ENCODE results near the gene BICC1.
"Not testable (repeated sequence)": the region's sequence is repeated elsewhere in the genome, so short reads cannot be mapped to it uniquely, and the experiment has no call there.

The BICC1 gene

DNA sequence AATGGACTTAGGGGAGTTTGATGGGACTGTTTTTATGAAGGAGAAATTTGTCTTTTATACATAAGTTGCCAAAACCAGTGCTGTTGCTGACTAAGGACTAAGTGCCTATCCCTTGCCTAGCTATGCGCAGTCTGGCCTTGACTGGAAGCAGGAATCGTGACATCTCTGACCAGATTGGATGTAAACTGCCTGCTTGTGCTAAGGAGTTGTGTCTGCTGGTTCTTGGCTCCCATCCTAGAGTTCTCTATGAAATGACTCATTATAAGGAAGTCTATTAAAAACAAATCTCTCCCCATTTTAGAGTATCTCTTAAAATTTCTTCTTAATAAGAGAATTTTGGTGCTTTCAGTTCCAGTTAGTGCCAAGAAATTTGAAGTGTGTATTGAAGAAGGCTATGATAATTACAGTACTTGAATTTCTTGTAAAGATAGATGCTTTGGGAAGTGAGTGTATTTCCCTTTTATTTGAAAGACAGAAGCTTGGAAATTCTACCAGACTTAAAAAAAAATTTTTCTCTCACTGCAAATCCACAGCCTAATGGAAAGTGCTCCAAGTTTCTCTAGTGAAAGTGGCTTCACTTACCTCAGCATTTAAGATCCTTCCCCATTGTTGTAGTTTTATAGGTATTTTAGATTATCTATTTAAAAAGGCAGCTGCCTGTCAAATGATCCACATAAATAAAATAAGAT, 77.6 kb downstream of the BICC1 start:
- no peak for DNase-seq (ENCODE audit: low read depth in 2 of 3, low spot score in 2 of 3)

DNA sequence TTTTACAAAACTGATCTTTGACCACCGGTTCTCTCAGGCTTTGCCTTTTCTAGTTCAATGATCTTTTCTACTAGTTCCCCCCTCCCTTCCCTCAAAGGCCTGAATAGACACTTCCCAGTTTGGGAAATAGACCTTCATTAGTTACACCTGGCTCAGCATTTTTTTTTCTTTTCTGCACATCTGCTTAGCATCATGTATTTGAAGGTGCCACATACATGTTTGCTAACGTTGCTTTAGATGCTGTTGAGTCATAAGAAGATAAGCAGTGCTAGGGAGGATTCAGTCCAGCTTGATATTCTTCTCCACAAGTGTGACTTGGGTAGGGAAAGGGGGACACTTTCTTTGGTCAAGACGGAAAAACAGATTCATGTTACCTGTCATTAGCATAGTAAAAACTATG, 78.3 kb downstream of the BICC1 start:
- DNase-seq (ENCODE audit: low read depth in 2 of 3, low spot score in 2 of 3) = no peak

DNA sequence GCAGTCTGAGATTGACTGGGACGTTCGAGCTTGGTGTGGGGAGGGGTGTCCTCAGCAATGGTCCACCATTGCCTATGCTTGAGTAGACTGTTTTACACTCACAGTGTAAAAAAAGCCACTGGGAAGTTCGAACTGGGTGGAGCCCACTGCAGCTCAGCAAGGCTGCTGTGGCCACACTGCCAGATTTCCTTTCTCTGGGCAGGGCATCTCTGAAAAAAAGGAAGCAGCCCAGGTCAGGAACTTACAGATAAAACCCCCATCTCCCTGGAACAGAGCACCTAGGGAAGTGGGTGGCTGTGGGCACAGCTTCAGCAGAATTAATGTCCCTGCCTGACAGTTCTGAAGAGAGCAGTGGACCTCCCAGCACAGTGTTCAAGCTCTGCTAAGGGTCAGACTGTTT, 80.3 kb downstream of the BICC1 start:
- DNase-seq (ENCODE audit: low read depth in 2 of 3, low spot score in 2 of 3) = no peak

DNA sequence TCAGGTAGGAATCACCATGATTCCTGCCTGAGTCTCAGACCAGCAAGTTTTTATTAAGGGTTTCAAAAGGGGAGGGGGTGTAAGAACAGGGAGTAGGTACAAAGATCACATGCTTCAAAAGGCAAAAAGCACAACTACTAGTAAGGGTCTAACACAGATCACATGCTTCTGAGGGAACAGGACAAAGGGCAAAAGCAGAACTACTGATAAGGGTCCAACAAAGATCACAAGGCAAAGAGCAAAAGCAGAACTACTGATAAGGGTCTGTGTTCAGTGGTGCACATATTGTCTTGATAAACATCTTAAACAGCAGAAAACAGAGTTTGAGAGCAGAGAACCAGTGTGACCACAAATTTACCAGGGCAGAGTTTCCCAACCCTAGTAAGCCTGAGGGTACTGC, 84.5 kb downstream of the BICC1 start:
- DNase-seq (ENCODE audit: low read depth in 2 of 3, low spot score in 2 of 3) = not testable (repeated sequence)

DNA sequence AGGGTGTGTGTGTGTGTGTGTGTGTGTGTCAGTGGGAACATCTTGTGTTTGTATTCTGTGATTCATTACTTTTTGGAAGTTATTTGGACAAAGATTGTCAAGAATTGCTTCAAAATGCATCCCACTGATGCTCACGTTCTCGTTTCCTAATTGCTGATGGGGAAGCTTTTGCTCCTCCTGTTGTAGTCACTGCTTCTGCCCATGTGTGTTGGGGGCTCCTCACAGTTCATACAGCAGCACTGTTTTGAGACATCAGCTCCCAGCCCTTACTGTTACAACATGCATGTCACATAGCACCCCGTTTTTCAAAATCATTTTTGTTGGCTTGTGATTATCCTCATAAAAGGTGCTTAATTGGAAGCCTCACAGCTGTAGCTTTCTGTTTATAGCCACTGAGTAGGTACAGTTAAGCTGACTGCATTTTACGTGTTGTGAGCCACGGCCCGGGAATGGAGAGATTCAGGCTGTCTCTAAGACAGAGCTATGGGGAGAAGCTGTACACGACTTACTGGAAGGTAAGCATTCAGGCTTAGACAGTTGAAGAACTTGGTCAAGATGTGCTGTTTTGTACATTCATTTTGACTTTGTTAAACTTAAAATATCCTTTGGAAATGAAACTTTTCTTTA, 87.4 kb downstream of the BICC1 start:
- no peak for DNase-seq (ENCODE audit: low read depth in 2 of 3, low spot score in 2 of 3)

DNA sequence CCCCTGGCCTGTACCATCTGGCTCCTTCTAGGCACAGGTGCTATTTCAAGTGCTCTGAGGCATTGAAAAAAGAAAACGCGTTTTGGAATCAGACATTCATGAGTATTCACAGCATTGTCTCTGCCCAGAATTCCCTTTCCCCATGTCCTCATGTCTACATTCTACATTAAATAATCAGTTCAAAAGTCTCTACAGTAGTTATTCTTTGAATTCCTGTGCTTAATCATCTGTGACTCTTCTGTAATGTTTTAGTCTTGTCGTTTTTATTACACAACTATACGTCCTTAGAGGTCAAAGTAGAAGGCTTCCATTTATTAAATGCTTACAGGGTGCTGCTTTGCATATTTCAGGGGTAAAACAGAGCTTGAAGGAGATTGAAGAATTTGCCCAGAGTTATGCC, 95.7 kb downstream of the BICC1 start:
- no peak for DNase-seq (ENCODE audit: low read depth in 2 of 3, low spot score in 2 of 3)

DNA sequence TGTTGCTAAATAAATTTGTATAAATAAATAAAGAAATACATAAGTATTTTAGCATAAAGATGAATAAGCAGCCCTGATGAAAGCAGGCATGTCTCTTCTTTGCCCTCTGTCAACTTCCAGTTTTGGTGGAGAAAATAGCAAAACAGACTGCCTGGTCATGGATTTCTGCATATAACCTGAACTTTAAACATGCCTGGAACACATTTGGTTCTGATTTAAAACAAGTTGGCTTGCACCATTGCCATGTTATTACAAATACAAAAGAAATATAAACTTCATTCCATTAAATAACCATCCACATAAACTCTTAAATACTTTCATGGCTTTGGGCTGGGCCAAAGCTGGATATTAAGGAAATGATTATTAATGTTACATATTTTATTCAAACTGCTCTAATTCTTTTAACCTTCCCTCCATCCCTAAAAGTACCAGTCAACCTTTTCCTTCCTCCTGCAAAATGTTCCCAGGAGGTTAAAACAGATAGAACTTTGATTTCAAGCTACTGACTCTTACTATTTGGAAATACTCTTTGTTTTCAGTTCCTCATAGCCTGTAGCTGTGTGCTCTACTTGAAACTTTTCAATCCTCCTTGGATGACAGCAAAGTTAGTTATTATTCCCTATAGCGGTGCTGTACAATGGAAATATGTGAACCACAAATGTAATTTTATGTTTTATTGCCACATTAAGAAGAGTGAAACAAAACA, 96.3 kb downstream of the BICC1 start:
- DNase-seq (ENCODE audit: low read depth in 2 of 3, low spot score in 2 of 3) = no peak

DNA sequence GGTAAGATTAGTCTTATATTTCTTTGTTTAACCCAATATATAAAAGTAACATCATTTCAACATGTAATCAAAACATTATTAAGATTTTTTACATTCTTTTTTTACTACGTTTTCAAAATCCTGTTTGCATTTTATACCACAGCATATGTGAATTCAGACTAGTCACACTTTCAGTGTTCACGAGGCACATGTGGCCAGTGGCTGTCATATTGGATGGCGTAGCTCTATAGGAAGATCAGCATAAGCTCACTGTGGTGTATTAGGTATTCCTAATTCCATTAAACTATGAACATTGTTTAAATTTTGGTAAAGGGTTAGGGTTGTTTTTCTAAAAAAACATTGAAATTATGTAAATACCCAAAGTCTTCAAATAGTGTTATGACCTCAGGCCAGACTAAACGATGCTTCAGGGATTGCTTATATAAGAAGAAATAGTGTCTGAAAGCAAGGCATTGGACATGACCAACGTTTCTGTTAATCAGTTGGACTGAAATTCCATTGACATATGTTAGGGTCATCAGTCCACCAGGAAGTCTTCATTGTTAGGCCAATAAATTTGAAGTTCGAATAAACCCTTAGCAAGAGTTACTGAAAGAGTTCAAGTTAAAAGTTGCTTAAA, 97.0 kb downstream of the BICC1 start:
- no peak for DNase-seq (ENCODE audit: low read depth in 2 of 3, low spot score in 2 of 3)

DNA sequence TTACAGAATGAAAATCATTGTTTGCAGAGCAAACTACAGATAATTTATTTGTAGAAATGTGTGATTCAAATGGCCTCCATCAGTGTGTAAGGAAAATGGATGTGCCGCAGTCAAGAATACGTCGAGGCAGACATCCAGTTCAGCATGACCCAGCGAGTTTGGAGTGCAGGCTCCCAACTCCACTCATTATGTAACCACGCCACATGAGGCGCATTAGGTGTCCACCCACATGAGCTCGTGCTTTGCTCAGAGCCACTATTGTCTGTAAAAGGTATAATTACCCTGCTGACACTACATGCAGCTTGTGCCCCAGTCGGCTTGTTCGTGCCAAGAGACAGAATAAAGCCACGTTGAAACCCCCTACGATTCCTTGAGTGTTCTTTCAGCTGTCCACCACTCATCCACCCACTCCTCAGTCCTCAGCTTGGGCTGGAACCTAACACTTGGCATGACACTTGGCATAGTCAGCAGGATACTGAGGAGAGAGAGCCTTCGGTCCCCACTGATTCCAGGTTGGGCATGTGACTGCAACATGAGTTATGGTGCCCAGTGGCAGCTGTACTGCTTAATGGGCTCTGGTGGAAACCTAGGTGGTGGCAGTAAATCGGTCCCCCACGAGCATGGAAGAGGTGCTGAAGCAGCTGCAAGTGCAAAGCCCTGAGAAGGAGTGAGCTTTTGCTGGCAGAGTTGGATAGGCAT, 102.7 kb downstream of the BICC1 start:
- no peak for DNase-seq (ENCODE audit: low read depth in 2 of 3, low spot score in 2 of 3)

DNA sequence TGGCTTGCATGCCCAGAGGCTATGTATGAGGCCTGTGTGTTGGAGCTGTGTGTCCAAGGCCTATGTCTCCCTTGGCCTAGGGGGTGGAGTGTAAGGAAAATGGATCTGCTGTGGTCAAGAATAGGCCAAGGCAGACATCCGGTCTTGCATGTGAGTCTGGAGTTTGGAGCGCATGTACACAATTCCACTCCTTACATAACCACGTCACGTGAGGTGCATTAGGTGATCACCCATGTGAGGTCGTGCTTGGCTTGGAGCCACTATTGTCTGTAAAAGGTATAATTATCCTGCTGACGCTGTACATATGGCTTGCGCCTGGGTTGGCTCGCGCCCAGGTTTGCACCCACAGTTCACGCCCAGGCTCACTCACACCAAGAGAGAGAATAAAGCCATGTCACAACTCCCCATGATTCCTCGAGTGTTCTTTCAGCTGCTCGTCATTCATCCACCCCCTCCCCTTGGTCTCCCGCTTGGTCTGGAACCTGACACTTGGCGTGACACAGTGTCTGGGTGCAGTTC, 105.5 kb downstream of the BICC1 start:
- no peak for DNase-seq (ENCODE audit: low read depth in 2 of 3, low spot score in 2 of 3)

DNA sequence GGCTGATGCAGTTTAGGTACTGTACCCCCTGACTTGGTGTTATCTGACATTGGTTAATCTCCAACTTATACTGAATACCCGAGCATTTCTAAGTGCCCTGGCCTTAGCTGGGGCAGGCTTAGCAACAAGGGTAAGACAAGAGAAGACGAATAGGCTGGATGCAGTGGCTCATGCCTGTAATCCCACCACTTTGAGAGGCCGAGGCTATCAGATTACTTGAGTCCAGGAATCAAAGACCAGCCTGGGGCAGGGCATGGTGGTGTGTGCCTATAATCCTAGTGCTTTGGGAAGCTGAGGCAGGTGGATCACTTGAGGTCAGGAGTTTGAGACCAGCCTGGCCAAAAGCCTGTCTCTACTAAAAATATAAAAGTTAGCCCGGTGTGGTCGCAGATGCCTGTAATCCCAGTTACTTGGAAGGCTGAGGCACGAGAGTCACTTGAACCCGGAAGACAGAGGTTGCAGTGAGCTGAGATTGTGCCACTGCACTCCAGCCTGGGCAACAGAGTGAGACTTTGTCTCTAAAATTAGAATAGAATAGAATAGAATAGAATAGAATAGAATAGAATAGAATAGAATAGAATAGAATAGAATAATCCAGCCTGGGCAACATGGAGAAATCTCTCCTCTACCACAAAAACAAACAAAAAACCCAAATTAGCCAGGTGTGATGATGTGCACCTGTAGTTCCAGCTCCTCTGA, 108.9 kb downstream of the BICC1 start:
- DNase-seq (ENCODE audit: low read depth in 2 of 3, low spot score in 2 of 3) = no peak

DNA sequence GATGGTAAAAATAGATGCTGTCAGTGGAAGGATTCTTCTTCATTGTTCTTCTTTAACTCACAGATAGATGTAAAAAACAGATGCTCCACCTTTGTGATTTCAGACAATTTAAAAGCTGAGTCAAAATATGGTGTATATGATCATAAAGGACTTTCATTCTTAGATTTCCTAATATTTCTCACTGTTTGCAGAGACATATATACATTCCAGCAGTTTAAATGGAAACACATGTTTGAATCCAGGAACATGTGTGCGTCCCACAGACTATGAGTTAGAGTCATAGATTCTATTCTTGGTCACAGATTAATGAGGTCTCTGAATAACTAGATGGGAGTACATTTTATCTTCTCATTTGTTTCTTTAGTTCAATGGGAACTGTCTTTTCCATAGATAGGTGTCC, 109.6 kb downstream of the BICC1 start:
- DNase-seq (ENCODE audit: low read depth in 2 of 3, low spot score in 2 of 3) = no peak

DNA sequence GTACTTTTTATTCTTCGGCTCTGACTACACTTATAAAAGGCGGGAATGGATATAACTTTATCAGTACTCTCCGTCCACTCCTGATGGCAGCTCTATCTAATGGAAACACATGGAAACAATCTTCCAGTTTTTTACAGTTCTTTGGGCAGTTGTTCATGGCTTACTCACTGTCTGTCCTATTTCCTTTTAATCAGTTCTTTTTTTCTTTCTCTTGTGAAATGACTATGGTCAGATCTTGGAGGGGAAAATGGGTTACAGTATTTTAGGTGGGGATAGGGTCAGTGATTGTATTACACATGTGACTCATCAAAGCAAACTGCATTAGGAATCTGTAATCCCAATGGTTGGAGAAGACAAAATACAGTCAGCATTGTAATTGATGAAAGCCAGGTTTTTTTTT, 112.4 kb downstream of the BICC1 start:
- DNase-seq (ENCODE audit: low read depth in 2 of 3, low spot score in 2 of 3) = no peak

DNA sequence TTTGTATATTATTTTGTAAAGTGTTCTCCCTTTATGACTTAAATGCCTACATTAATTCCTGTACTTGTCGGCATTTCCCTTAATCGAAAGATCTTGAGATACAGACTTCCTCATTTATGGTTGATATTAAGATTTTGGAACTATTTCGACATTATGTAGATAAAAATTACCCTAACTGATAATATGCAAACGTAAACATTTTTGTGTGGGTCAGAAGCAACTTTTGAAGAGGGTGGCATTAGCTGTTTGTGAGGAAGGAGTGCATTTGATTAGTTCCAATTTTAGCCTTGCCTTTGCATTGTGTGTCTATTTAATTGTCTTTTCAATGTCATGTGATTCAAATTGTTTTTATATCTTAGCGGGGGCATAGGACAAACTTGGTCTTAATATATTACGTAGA, 114.7 kb downstream of the BICC1 start:
- DNase-seq (ENCODE audit: low read depth in 2 of 3, low spot score in 2 of 3) = no peak

DNA sequence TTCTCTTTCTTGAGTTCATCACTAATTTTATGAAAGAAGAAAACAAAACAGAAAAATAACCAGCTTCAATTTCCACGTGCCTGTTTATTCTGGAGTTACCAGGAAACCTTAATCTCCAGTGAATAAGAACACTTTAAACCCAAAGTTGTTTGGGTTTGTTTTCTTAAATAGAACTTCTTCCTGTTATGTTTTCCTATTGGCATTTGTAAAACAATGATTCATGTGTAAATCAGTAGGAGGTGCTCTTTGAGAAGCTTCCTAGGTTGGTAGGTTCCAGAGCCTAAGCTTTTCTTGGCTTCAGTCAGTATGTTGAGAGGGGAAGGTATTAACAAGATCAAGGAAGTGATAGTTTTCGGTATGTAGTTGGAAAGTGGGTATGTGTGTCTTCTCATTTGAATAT, 119.0 kb downstream of the BICC1 start:
- DNase-seq (ENCODE audit: low read depth in 2 of 3, low spot score in 2 of 3) = no peak

DNA sequence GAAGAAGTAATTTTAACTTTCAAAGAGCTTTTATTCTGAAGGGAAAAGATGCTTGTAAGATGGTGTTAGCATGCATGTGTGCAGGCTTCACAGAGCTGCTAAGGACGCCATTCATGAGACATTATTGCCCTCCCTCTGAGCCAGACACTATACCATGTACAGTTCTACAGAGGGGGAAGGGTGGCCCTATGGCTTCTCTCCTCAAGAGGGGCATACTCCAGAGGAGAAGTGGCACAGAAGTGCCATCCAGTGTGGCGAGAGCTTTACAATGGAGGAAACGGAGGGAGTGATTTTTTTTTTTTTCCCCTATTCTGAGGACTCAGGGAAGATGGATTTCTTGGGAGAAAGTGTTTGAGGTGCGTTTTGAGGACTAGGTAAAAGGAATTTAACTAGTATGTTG, 119.5 kb downstream of the BICC1 start:
- DNase-seq (ENCODE audit: low read depth in 2 of 3, low spot score in 2 of 3) = no peak

DNA sequence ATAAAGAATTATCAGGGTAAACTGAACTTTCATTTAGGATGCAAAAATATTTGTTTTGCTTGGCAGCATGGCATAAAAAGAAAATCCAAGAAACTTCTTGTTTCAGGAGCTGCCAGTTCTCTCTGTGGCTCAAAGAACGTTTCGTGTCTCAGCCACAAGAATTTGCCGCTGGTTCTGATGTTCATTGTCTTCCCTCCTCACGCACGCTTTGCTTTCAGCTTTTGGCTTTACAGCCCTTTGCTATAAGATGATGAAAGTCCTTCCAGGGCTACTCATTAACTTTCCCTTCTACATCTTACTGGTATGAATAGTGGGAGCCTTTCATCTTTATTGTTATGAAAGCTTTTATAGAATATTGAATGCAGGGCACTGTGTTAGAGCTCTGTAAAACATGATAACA, 124.7 kb downstream of the BICC1 start:
- no peak for DNase-seq (ENCODE audit: low read depth in 2 of 3, low spot score in 2 of 3)

DNA sequence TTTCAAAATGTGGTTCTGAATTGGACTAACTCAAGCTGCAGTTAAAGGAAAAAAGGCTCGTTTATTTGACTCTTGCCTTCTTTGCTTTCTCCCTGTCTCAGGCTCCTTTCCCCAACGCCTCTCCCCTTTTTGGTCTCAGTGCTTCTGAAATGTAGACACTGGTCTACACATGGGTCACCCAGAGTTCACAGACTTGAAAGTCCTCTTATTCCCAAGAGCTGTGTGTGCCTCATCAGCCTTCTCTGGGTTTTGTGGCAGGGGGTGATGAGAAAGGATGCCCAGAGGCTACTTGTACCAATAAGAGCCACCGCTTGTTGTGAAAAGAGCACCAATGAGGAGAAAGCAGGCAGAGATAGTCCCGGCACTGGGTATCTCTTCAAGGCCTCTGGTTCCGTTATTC, 125.7 kb downstream of the BICC1 start:
- no peak for DNase-seq (ENCODE audit: low read depth in 2 of 3, low spot score in 2 of 3)

DNA sequence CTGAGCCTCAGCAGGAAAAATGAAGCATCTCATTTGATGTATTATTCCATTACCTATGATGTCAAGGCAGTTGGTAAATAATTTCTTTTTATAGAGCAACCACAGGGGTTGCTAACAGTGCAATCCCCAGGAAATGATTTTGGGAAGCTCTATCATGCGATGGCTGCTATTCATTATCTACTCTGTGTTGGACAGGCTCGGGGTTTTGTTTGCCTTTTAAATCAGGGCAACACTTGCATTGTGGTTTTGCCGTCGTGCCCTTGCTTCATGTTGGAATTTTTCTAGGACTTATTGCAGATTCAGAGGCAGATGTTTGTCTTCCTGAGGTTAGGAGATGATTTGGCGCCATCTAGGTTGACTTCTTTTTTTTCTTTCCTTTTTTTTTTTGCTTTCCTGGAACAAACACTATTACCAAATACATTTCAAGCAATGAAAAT, 128.4 kb downstream of the BICC1 start:
- no peak for DNase-seq (ENCODE audit: low read depth in 2 of 3, low spot score in 2 of 3)

DNA sequence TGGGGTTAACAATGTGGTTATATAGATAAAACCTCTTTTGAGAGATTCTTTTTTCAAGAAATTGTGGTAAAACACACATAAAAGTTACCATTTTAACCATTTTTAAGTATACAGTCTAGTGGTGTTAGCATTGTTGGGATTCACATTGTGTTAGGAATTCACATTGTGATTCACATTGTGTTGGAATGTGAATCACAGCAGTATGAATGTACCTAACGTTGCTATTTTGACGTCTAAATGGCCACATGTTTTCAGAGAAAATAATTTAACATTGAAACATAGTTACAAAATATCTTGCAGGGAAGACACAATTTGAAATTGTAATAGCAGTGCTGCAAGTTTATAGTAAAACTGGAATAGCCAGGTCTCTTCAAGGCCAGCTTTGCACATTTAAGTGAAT, 129.0 kb downstream of the BICC1 start:
- DNase-seq (ENCODE audit: low read depth in 2 of 3, low spot score in 2 of 3) = no peak

DNA sequence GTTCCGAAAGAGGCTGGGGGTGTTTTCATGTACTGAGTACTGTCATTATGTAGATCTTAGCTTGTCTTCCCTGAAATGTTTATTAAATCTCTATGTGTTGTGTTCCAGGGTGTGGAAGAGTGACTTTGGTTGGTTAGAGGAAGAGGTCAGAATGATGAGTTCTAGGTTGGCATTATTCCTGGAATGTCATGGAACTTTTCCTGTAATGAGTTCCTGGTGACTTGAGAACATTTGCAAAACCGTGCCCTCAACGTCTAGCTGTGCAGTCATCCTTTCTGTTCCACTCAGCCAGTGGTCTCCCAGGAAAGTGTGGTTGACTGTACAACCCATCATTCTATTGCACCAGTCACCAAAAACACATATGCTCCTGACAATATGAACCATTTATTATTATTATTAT, 129.6 kb downstream of the BICC1 start:
- no peak for DNase-seq (ENCODE audit: low read depth in 2 of 3, low spot score in 2 of 3)

Data from activated CD8-positive, alpha-beta memory T cell treated with anti-CD3 and anti-CD28 coated beads for 48 hours (primary cell).